ENCODE data around the gene PPM1H.
"Not testable (repeated sequence)": the region's sequence is repeated elsewhere in the genome, so short reads cannot be mapped to it uniquely, and the experiment has no call there.

The PPM1H gene

GRCh38 chr12:62908674-62909073 is 26.3 kb downstream of the PPM1H start:
- no peak for DNase-seq (ENCODE audit: low read depth)

DNA sequence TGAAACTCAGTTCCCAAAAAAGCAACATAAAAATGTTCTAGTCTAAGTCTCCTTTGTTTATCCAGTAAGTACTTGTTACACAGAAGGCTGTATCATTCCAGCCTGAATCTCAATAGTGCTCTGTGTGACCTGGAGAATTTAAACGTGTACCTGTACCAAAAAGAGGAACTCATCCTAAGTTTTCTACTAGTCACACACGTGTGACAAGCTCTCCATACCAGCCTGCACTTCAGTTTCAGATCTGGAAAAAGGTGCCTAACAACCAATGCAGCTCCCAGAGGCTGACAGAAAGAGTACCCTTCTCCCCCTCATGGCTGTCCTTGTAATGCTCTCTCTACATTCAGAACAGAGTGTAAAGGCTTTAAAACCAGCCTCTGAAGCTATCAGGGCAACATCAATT is 27.4 kb downstream of the PPM1H start:
- DNase-seq (ENCODE audit: low read depth) = no peak

- no peak for DNase-seq (ENCODE audit: low read depth)
These were observed 27.9 kb downstream of the PPM1H start for GRCh38 chr12:62907078-62907477.

DNA sequence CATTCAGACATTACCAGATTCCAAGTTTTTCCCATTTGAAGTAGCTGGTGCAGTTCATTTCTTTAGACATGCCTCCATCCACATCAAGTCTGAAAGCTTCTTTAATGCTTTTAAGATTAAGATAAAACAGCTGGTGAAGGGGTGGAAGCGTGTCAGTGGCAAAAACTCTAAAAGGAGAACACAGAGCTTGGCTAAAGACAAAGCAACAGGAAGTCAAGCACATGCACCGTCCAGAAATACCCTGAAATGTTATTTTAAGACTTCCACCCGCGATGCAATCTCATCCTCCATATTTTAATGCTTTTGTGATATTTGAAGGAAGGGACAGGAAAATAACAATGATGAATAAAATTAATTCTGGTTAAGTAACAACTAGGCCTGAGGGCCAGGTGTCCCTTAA is 31.8 kb downstream of the PPM1H start:
- no peak for DNase-seq (ENCODE audit: low read depth)

GRCh38 chr12:62900686-62901272 is 34.2 kb downstream of the PPM1H start:
- no peak for DNase-seq (ENCODE audit: low read depth)

- DNase-seq (ENCODE audit: low read depth) = no peak
These were observed 35.2 kb downstream of the PPM1H start for GRCh38 chr12:62899568-62900390.

- peak; percentile 6 for DNase-seq (ENCODE audit: low read depth)
These were observed 36.4 kb downstream of the PPM1H start for GRCh38 chr12:62898526-62898925.

GRCh38 chr12:62895351-62895877 is 39.5 kb downstream of the PPM1H start:
- no peak for DNase-seq (ENCODE audit: low read depth)

DNA sequence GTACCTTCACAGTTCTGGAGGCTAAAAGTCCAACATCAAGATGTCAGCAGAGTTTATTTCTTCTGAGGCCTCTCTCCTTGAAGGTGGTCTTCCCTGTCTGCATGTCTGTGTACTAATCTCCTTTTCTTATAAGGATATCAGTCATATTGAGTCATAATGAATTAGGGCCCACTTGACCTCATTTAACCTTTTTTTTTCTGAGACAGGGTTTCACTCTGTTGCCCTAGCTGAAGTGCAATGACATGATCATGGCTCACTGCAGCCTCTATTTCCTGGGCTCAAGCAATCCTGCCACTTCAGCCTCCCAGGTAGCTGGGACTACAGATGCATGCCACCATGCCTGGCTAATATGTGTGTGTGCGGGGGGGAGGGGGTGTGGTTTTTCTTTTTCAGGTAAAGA is 41.7 kb downstream of the PPM1H start:
- DNase-seq (ENCODE audit: low read depth) = no peak

DNA sequence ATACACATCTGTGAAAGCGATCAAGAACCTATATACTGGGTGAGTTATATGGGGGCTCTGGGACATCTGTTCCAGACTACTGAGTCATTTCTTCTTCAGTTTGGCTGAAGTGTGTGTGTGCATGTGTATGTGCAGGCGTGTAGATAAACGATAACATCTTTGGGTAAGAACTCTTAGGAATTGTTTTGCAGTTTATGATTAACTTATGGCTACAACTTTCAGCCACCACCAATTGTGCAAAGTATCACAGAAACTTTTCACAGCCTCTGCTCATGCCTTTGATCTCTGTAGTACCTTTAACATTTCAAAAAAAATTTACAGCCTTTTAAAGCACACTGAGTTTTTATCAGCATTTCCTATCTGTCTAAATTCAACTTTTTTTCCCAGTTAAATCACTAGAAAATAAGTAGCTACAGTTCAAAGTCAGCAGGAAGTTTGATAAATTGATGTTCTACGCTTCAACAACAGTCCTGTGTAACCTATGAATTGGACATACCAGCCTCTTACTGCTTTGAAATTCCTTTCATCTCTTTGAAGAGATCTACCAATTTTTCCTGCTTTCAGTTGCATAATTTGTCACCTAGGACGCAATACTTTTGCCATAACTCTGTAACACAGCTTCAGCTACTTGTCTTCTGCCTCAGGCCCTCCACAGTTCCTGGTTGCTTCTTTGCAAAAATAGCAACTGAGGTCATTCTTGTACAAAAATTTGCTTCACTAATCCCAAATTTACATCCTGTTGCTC is 43.0 kb downstream of the PPM1H start:
- no peak for DNase-seq (ENCODE audit: low read depth)

DNA sequence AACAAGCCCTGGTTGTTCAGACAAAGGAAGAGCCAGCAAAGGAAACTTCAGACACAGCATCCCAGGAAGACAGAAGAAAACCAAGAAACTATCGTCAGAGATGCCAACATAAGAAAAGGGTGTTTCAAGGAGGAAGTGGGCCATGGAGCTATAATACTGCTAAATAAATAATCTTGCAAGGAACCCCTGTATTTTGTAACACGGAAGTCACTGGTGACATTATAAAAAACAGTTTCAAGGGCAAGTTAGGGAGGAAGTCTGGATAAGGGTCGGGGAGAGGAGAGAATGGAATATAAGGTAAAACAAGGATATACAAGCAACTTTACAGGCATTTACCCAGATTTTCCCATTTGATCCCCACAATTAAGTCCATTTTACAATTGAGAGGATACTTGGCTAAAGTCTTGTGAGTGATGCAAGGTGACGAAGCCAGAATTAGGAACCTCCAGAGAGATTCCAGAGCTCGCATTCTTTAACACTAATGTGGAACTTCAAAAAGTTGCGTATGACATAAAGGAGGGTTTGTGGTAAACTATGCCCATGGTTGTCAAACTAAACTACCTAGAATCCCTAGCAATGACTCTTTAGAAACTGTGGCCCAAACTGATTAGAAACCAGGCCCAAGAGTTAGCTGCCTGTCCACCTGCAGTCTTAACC is 46.4 kb downstream of the PPM1H start:
- DNase-seq (ENCODE audit: low read depth) = no peak

- DNase-seq (ENCODE audit: low read depth) = no peak
These were observed 48.2 kb downstream of the PPM1H start for GRCh38 chr12:62886796-62887195.

DNA sequence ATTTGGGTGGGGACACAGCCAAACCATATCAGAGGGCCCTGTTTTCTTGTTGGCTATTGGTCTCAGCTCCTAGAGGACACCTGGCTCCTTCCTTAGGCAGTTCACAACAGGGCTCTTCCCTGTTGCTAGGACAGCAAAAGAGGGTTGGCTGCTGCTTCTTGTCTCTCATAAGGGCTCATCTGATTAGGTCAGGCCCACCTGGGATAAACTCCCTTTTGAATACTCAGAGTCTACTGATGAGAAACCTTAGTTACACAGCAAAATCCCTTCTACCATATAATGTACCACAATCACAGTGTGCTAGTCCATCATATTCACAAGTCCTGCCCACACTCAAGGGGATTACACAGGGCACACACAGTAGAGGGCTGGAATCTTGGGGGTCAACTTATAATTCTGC is 49.7 kb downstream of the PPM1H start:
- no peak for DNase-seq (ENCODE audit: low read depth)

GRCh38 chr12:62884832-62885231 is 50.1 kb downstream of the PPM1H start:
- not testable (repeated sequence) for DNase-seq (ENCODE audit: low read depth)

GRCh38 chr12:62882696-62883095 is 52.3 kb downstream of the PPM1H start:
- DNase-seq (ENCODE audit: low read depth) = no peak

DNA sequence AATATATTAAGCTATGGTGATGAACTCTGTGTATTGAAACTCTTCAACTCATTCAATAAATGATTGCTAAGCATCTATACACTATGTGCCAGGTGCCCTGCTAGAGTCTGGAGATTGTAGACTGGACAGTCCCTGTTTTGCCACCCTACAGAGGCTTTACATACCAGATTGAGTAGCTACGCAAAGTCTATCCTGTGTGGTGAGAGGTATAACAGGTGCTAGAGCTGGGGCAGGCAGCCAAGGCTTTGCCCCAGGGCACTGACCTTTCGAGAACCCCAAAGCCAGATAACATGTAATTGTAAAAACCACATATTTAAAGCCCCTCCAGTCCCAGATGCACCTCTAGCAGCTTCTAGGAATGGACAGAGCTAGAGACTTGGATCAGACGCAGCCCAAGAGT is 52.8 kb downstream of the PPM1H start:
- DNase-seq (ENCODE audit: low read depth) = no peak

GRCh38 chr12:62879691-62880090 is 55.3 kb downstream of the PPM1H start:
- DNase-seq (ENCODE audit: low read depth) = no peak

GRCh38 chr12:62879228-62879627 is 55.7 kb downstream of the PPM1H start:
- DNase-seq (ENCODE audit: low read depth) = not testable (repeated sequence)

DNA sequence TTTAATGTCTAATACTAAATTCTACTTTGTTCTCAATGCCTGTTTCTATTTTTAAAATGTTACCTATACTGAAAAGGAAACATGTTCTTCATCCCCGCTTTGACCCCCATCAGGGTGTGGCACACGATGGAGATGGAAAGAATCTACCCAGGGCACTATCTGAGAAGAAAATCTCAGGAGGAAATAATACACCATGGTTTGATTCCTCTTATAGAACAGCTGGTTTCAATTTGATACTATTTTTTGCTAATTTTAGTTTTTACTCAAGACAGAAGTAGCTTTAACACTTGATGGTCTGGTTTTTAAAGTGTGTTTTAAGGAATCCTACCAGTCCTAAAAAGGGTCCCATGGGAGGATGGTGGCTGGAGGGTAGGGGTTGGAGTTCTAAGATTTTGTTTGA is 56.7 kb downstream of the PPM1H start:
- DNase-seq (ENCODE audit: low read depth) = no peak

GRCh38 chr12:62876938-62877548 is 57.9 kb downstream of the PPM1H start:
- no peak for DNase-seq (ENCODE audit: low read depth)

GRCh38 chr12:62873826-62874448 is 61.0 kb downstream of the PPM1H start:
- DNase-seq (ENCODE audit: low read depth) = no peak

Data from stromal cell of bone marrow (primary cell).